Stomach (tissue), 4 donors: ENCODE measurements around the gene OR2AT4.

Experiments used
- EP300 ChIP-seq: sonication (generic); formaldehyde crosslinking; IDR thresholded peaks from one replicate; pipeline ENCODE4 v1.6.1; 2017; ENCODE audit warnings: antibody characterized with exemption
- POLR2AphosphoS5 ChIP-seq, 3 donors: sonication (generic); formaldehyde crosslinking; IDR thresholded peaks; one replicate each; pipeline ENCODE4 v1.6.1; 2016; ENCODE audit warnings: antibody characterized with exemption in 3 of 3
- TF ChIP-seq, protein P1 (sequence below), 7 experiments: fragments of 450-650 bp in 4 of 7; fragments of 200-600 bp in 3 of 7; sonication (generic) in 3 of 7; IDR thresholded peaks; one replicate each; pipeline ENCODE4 v1.5.1; 2016 to 2019; ENCODE audit warnings: antibody characterized with exemption in 7 of 7, control low read depth in 2 of 7, mild to moderate bottlenecking in 1 of 7

DNA sequence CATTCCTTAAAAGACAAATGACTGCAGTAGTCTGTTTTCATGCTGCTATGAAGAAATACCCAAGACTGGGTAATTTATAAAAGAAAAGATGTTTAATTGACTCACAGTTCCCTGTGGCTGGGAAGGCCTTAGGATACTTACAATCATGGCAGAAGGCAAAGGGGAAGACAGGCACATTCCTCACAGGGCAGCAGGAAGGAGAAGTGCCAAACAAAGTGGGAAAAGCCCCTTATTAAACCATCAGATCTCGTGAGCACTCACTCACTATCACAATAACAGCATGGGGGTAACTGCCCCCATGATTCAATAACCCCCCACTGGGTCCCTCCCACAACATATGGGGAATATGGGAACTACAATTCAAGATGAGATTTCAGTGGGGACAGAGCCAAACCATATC is 16.4 kb upstream of the OR2AT4 start:
- TF ChIP-seq, protein P1, sequence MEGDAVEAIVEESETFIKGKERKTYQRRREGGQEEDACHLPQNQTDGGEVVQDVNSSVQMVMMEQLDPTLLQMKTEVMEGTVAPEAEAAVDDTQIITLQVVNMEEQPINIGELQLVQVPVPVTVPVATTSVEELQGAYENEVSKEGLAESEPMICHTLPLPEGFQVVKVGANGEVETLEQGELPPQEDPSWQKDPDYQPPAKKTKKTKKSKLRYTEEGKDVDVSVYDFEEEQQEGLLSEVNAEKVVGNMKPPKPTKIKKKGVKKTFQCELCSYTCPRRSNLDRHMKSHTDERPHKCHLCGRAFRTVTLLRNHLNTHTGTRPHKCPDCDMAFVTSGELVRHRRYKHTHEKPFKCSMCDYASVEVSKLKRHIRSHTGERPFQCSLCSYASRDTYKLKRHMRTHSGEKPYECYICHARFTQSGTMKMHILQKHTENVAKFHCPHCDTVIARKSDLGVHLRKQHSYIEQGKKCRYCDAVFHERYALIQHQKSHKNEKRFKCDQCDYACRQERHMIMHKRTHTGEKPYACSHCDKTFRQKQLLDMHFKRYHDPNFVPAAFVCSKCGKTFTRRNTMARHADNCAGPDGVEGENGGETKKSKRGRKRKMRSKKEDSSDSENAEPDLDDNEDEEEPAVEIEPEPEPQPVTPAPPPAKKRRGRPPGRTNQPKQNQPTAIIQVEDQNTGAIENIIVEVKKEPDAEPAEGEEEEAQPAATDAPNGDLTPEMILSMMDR (IDR thresholded peaks at IDR 0.05): no peak
- TF ChIP-seq EP300 (no peak), POLR2AphosphoS5 (IDR thresholded peaks at IDR 0.05) (no peak)
